ENCODE measurements around the gene FAM240A. TPM values are rescaled to one million over a fixed set of nuclear protein-coding genes. Genes with fewer than 3 reads are reported as not detected.

Gene FAM240A
- polyA plus RNA-seq, 3 donors from 2014 or later = not detected

GRCh38 chr3:46599590-46599989 lies 12.7 kb upstream of the FAM240A start:
- peaks cover 0 to 4% (median 0%) of the 10 kb centered on the region in 3 donors for H3K27me3 Mint-ChIP-seq (ENCODE audit: low read depth in 3 of 3)
- no peak for DNase-seq
- H3K36me3 Mint-ChIP-seq = no peaks in the 10 kb centered on the region
- H3K27ac Mint-ChIP-seq = no peak overlapping the region
- no peaks in the 10 kb centered on the region for H3K4me1 Mint-ChIP-seq
- H3K9me3 Mint-ChIP-seq = peaks cover 0 to 2% (median 0%) of the 10 kb centered on the region in 6 donors
- H3K4me3 Mint-ChIP-seq = no peak overlapping the region

- Mint-ChIP-seq H3K36me3 (no peaks in the 10 kb centered on the region), H3K9me3 (peaks cover 0 to 2% (median 0%) of the 10 kb centered on the region in 6 donors), H3K4me3 (no peak overlapping the region), H3K27me3 (ENCODE audit: low read depth in 3 of 3) (peaks cover 0 to 4% (median 4%) of the 10 kb centered on the region in 3 donors), H3K4me1 (no peaks in the 10 kb centered on the region), H3K27ac (no peak overlapping the region)
- no peak for DNase-seq
Measured at GRCh38 chr3:46603446-46604046, 8.8 kb upstream of the FAM240A start.

- H3K4me1 Mint-ChIP-seq = no peaks in the 10 kb centered on the region
- no peak overlapping the region for H3K4me3 Mint-ChIP-seq
- H3K36me3 Mint-ChIP-seq = no peaks in the 10 kb centered on the region
- no peak overlapping the region for H3K27ac Mint-ChIP-seq
- no peak for DNase-seq
- H3K9me3 Mint-ChIP-seq = peaks cover 0 to 2% (median 0%) of the 10 kb centered on the region in 6 donors
- H3K27me3 Mint-ChIP-seq (ENCODE audit: low read depth in 3 of 3) = peaks cover 0 to 4% (median 4%) of the 10 kb centered on the region in 3 donors
Measured at GRCh38 chr3:46604127-46604526, 8.2 kb upstream of the FAM240A start.

- Mint-ChIP-seq H3K4me1 (no peaks in the 10 kb centered on the region), H3K36me3 (no peaks in the 10 kb centered on the region), H3K4me3 (no peak overlapping the region), H3K27ac (no peak overlapping the region), H3K27me3 (ENCODE audit: low read depth in 3 of 3) (peaks cover 2 to 6% (median 4%) of the 10 kb centered on the region in 3 donors), H3K9me3 (no peaks in the 10 kb centered on the region)
- DNase-seq = no peak
Measured at GRCh38 chr3:46607603-46608028, 4.7 kb upstream of the FAM240A start.

- Mint-ChIP-seq H3K36me3 (no peaks in the 10 kb centered on the region), H3K9me3 (no peaks in the 10 kb centered on the region), H3K27me3 (ENCODE audit: low read depth in 3 of 3) (peaks cover 4 to 6% (median 6%) of the 10 kb centered on the region in 3 donors), H3K4me1 (no peaks in the 10 kb centered on the region), H3K4me3 (no peak overlapping the region), H3K27ac (no peak overlapping the region)
- no peak for DNase-seq
Measured at GRCh38 chr3:46609212-46609721, 3.1 kb upstream of the FAM240A start.

GRCh38 chr3:46609944-46610722 lies 2.2 kb upstream of the FAM240A start:
- no peak overlapping the region for H3K4me3 Mint-ChIP-seq
- no peak for DNase-seq

GRCh38 chr3:46613313-46614005 lies 1.1 kb downstream of the FAM240A start:
- Mint-ChIP-seq H3K27ac (no peak overlapping the region), H3K4me1 (no peaks in the 10 kb centered on the region)

More at GRCh38 chr3:46609944-46610722, 2.2 kb upstream of the FAM240A start:
- Mint-ChIP-seq H3K27me3 (ENCODE audit: low read depth in 3 of 3) (peaks cover 5 to 6% (median 6%) of the 10 kb centered on the region in 3 donors), H3K36me3 (no peaks in the 10 kb centered on the region), H3K27ac (no peak overlapping the region), H3K9me3 (no peaks in the 10 kb centered on the region), H3K4me1 (no peaks in the 10 kb centered on the region)

GRCh38 chr3:46614431-46614830 lies 2.1 kb downstream of the FAM240A start:
- H3K4me1 Mint-ChIP-seq = no peaks in the 10 kb centered on the region
- DNase-seq = no peak
- H3K27ac Mint-ChIP-seq = no peak overlapping the region
- H3K27me3 Mint-ChIP-seq (ENCODE audit: low read depth in 3 of 3) = peaks cover 2 to 16% (median 6%) of the 10 kb centered on the region in 3 donors
- no peak overlapping the region for H3K4me3 Mint-ChIP-seq
- peaks cover 0 to 1% (median 0%) of the 10 kb centered on the region in 6 donors for H3K9me3 Mint-ChIP-seq
- no peaks in the 10 kb centered on the region for H3K36me3 Mint-ChIP-seq

More at GRCh38 chr3:46613313-46614005, 1.1 kb downstream of the FAM240A start:
- Mint-ChIP-seq H3K4me3 (no peak overlapping the region), H3K27me3 (ENCODE audit: low read depth in 3 of 3) (peaks cover 2 to 15% (median 6%) of the 10 kb centered on the region in 3 donors), H3K36me3 (no peaks in the 10 kb centered on the region), H3K9me3 (peaks cover 0 to 1% (median 0%) of the 10 kb centered on the region in 6 donors)
- no peak for DNase-seq

- Mint-ChIP-seq H3K4me3 (no peak overlapping the region), H3K36me3 (no peaks in the 10 kb centered on the region), H3K27me3 (ENCODE audit: low read depth in 3 of 3) (peaks cover 2 to 19% (median 6%) of the 10 kb centered on the region in 3 donors), H3K4me1 (no peaks in the 10 kb centered on the region), H3K27ac (no peak overlapping the region), H3K9me3 (peaks cover 0 to 1% (median 0%) of the 10 kb centered on the region in 6 donors)
- no peak for DNase-seq
Measured at GRCh38 chr3:46615050-46615775, 2.9 kb downstream of the FAM240A start.

GRCh38 chr3:46615976-46616375 lies 3.7 kb downstream of the FAM240A start:
- H3K4me3 Mint-ChIP-seq = no peak overlapping the region
- no peak overlapping the region for H3K27ac Mint-ChIP-seq
- no peaks in the 10 kb centered on the region for H3K4me1 Mint-ChIP-seq
- H3K9me3 Mint-ChIP-seq = peaks cover 0 to 1% (median 0%) of the 10 kb centered on the region in 6 donors
- no peak for DNase-seq
- H3K36me3 Mint-ChIP-seq = no peaks in the 10 kb centered on the region
- H3K27me3 Mint-ChIP-seq (ENCODE audit: low read depth in 3 of 3) = peaks cover 0 to 20% (median 7%) of the 10 kb centered on the region in 3 donors

- peaks cover 0 to 1% (median 0%) of the 10 kb centered on the region in 6 donors for H3K9me3 Mint-ChIP-seq
- no peaks in the 10 kb centered on the region for H3K36me3 Mint-ChIP-seq
- peaks cover 6 to 16% (median 7%) of the 10 kb centered on the region in 3 donors for H3K27me3 Mint-ChIP-seq (ENCODE audit: low read depth in 3 of 3)
- H3K27ac Mint-ChIP-seq = no peak overlapping the region
- no peaks in the 10 kb centered on the region for H3K4me1 Mint-ChIP-seq
- H3K4me3 Mint-ChIP-seq = no peak overlapping the region
- no peak for DNase-seq
Measured at GRCh38 chr3:46617941-46618340, 5.6 kb downstream of the FAM240A start.

GRCh38 chr3:46619845-46620778 lies 7.8 kb downstream of the FAM240A start:
- H3K9me3 Mint-ChIP-seq = peaks cover 0 to 1% (median 0%) of the 10 kb centered on the region in 6 donors
- H3K4me3 Mint-ChIP-seq = no peak overlapping the region
- no peak for DNase-seq
- no peak overlapping the region for H3K27ac Mint-ChIP-seq
- no peaks in the 10 kb centered on the region for H3K36me3 Mint-ChIP-seq
- H3K4me1 Mint-ChIP-seq = no peaks in the 10 kb centered on the region
- peaks cover 5 to 20% (median 6%) of the 10 kb centered on the region in 3 donors for H3K27me3 Mint-ChIP-seq (ENCODE audit: low read depth in 3 of 3)
